Stimulated activated CD4-positive, alpha-beta T cell treated with anti-CD3 and anti-CD28 coated beads, Interleukin-12 subunit alpha, Interleukin-12 subunit beta, amount 100 ng/mL, for 4 hours (primary cell): Measurements from ENCODE around the gene REV3L.
A peak's percentile ranks its signal among the peaks of the same experiment; 100 is the strongest.
"Not testable (repeated sequence)": the region's sequence is repeated elsewhere in the genome, so short reads cannot be mapped to it uniquely, and the experiment has no call there.

Experiments
- DNase-seq: peaks from one replicate; pipeline ENCODE4 v3.0.0-alpha.2; 2020

Gene REV3L

GRCh38 chr6:111490067-111490466 lies 7.0 kb upstream of the REV3L start:
- no peak for DNase-seq

DNA sequence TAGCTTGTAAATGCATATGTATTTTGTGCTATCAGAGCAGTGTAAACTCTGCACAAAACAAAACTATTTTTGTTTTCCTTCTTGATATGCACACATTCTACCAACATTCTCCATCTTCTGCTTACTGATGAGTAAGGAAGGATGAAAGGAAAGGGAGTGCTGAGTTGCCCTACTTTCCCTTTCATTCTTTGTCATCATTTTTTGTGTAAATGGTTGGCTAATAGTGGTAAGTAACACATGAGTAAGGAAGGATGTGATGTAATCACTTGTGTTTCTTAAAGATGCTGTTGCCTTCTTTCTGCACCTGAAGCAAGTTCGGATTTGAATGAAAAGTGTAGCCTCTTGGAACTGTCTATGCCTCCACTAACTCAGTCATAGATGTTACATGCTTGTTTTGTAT lies 4.6 kb upstream of the REV3L start:
- DNase-seq: no peak

DNA sequence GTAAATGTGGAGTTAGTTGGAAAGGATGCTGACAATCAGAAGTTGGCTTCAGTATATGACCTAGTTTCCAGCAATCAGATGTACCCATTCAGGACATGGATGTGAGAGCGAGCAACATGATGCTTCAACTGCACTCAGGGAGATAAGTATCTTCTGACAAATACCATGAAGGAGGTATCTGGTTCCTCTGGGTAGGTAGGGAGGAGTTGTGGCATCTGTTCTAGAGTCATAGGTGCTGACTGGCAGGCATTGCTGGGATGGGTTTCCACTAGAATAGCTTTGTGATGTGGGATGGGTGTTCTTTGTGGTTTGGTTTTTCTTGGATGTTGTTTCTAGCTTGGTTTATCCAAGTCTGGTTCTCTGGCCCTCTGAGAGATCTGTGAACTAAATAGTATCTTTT lies 3.9 kb upstream of the REV3L start:
- DNase-seq: no peak

DNA sequence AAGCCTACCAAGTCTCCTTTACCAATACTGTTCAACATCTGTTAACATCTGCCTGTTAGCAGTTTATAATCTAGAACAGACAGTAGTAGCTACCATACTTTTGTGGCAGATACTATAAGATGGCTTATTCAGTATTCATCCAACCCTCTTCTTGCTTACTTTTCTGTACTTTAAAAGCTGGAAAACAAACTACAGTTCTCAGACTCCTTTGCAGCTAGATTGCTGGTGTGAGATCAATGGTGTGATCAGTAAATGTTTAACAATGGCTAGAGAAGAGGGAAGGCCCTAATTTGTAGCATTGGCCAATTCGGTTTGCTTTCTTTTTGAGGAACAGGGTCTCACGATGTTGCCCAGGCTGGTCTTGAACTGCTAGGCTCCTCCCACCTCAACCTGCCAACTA lies 3.5 kb upstream of the REV3L start:
- no peak for DNase-seq

DNA sequence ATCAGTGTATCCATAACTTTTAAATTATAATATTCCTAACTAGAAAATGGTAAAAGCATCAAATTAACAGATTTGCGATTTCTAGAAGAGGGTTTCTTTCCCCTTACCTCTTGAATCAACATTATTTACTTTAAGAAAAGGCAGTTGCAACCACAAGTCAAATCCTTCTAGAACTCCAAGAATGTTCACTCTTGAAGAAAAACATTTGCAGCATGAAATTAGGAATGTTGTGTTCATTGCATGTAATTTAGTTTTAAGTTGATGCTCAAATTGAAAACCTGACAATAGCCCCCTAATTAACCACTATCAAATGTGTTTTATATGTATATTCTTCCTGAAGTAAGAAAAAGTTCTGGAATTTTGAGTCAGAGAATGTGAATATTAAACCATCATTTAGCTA lies 2.3 kb upstream of the REV3L start:
- DNase-seq: no peak

- no peak for DNase-seq
These were observed 1.6 kb upstream of the REV3L start for GRCh38 chr6:111484633-111484930.

DNA sequence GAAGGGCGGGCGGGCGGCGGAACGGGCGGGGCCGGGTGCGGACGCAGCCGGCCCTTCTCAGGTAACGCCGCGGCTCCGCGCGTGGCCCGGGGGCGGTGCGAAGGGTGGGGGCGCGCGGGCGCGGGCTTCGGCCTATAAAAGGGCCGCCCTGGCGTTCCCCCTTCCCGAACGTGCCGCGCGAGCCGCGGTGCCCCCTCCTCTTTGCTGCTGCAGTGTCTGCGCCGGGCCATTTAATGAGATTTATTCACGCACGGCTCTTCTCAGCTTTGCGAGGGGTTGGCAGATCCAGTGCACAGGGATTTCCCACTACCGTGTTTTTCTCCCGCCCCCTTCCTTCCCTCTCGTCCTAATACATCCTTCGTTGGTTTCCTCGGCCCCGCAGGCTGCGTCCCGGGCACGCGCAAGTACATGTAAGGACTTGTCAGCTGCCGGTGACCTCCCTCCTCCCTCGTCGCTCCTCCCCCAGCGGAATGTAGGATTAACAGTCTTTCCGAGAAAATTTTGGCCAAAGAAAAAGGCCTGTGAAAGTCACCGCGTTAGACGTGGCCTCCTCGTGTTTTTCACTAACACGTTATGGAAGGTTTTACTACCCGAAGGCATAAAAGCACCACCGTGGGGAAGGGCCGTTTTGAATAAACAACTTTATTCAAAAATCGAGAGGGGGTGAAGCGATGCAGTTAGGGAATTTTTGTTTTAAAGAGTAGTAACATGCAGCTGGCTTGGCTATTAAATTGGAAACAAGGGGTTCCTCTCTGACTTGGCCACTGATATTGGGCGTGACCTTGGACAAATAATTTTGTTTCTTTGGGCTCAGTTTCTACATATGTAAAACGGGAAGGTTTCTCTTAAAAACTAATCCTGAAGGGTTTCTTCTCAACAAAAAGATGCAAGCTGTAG lies 966 bp upstream of the REV3L start:
- DNase-seq: peak; percentile 74

DNA sequence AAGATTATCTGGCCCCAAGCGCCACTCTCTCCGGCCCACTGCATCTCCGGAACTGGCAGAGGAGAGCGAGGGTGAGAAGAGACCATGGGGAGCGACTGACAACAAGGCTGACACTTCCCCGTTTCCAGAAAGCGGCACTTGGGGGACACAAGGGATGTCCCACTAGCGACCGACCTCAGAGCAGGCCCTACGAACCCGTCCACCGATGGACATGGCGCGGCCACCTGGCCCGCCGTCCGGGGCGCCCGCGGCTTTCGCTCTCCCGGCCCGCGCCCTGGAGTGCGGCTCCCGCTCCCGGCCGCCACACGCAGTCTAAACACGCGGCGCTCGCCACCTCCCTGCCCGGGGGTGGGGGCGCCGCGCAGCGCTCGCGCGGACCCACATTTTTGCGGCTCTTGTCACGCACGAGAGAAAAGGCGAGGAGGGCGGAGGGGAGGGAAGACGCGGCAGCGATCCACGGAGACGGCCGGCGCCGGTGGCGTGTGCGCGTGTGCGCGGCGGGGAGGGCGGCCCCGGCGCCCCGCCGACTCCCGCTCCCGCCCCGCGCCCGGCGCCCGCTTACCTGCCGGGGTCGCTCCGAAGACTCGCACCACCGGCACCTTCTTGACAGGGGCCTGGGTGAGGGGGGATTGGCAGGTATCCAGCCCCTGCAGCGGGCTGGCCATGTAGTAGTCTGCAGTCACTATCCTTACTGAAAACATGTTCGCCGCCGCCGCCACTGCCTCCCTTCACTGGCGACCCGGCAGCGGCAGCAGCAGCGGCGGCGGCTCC lies 645 bp downstream of the REV3L start:
- DNase-seq: peak; percentile 53

GRCh38 chr6:111481836-111482187 lies 1.2 kb downstream of the REV3L start:
- DNase-seq: no peak

GRCh38 chr6:111480988-111481822 lies 1.8 kb downstream of the REV3L start:
- no peak for DNase-seq

- DNase-seq: no peak
These were observed 4.3 kb downstream of the REV3L start for GRCh38 chr6:111478749-111479148.

- DNase-seq: no peak
These were observed 4.9 kb downstream of the REV3L start for GRCh38 chr6:111478064-111478476.

GRCh38 chr6:111477481-111477938 lies 5.5 kb downstream of the REV3L start:
- DNase-seq: no peak

DNA sequence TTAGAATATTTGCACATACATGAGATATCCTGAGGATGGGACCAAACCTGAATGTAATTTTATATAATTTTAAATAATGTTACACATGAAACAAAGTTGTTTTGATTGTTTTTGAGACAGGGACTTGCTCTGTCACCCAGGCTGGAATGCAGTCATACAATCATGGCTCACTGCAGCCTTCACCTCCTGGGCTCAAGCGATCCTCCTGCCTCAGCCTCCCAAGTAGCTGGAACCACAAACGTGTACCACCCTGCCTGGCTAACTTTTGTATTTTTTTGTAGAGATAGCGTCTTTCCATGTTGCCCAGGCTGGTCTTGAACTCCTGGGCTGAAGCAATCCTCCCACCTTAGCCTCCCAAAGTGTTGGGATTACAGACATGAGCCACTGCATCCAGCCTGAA lies 7.0 kb downstream of the REV3L start:
- DNase-seq: not testable (repeated sequence)

GRCh38 chr6:111474771-111475170 lies 8.2 kb downstream of the REV3L start:
- DNase-seq: no peak

DNA sequence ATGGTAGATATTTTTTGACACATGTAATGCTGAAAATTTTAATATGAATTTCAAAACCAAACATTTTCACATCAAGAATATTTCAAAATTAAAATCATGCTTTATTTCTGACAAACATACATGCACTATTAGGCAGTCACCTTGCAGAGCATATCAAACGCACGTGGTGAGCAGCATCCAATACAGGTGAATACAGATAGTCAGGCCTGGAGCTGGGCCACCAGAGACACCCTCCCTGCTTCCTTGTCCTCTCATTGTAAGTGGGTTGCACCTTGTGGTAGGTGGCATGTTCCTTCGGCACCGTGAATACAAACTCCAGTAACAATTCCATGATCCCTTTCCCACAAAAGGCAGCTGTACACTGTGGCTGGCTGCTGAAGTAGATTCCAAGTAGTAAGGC lies 8.9 kb downstream of the REV3L start:
- no peak for DNase-seq

- DNase-seq: no peak
These were observed 10.0 kb downstream of the REV3L start for GRCh38 chr6:111472933-111473435.

DNA sequence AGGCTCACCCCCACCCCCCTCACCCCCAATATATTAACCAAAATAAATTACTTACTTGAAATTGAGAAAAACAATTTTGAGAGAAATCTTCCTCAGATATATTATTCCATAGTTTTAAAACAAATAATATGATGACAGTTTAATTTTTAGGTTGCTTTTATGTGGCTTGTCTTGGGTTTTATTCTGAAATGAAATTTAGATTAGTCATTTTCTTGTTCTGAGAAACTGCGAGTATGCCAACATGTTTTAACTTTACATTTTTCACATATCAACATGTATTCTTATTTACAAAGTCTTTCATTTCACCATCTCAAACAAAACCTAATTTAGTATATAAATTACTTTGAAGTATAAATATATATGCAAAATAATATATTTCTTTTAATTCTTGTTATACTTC lies 11.1 kb downstream of the REV3L start:
- DNase-seq: no peak

DNA sequence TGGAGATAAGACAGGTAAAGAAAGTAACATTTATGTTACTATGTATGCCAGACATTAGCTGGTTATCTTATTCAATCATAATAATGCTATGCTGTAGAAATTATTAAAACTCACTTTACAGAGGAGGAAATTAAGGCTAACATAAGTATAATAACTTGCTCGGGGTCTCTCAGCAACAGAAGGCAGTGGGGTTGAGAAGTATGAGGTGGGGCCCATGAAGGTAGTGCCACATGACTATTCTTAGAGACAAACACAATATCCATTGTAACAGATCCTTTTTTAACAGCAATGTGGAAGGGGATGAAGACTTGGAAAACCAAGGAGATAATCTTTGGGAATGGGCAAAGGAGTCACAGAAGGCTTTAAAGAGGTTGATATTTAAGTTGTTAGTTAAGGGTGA lies 11.5 kb downstream of the REV3L start:
- DNase-seq: no peak

- no peak for DNase-seq
These were observed 12.0 kb downstream of the REV3L start for GRCh38 chr6:111470991-111471390.

DNA sequence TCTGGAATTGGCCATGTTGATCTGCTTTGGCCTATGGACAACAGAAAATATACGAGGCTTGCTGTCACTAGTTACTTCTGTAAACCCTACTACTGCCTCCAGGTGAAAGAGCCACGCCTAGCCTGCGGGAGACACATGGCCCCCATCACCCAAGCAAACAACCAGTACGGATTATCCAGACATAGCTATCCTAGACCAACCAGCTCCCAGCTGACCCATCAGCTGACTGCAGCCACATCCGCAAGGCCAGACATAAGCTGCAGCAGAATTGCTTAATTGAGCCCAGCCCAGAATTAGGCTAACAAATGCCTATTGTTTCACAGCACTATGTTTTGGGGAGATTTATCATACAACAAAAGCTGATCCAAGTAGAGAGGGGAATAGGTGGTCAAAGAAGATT lies 13.5 kb downstream of the REV3L start:
- DNase-seq: no peak

GRCh38 chr6:111468329-111469012 lies 14.5 kb downstream of the REV3L start:
- DNase-seq: no peak

DNA sequence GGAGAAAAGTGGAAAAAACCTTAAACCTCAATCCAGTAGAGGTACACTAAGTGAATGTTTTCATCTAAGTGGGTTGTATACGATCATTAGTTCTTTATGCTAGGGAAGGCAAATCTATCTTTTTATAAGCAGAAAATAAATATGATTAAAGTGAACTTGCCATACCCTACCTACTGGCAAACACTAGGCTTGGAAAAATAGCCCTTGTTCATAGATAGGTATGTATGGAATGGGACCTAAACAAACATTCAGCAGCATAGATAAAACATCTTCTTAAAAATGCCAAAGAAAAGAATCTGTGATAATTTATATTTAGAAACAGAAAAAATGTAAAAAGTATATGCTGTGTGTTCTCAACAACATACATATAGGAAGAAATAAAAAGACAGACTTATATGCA lies 18.8 kb downstream of the REV3L start:
- no peak for DNase-seq
